GM23338 (cell line): ENCODE results near the gene SEC16B. TPM values are rescaled to one million over a fixed set of nuclear protein-coding genes. Genes with fewer than 3 reads are reported as not detected.

ENCODE experiments used
- ATAC-seq: fragments of 200-7000 bp; cut with Tn5 transposase; 3 replicates; pipeline ENCODE4 v1.9.1; 2020
- DNase-seq: peaks from one replicate; pipeline ENCODE4 v3.0.0-alpha.2; 2015; ENCODE audit warnings: low spot score
- H2AFZ ChIP-seq: fragments of 200-600 bp; sonication (generic); 2 replicates; pipeline ENCODE4 v1.8.0; 2016; ENCODE audit warnings: antibody characterized with exemption, mild to moderate bottlenecking, moderate library complexity
- H3F3A ChIP-seq: fragments of 200-600 bp; sonication (generic); replicated peaks from 2 replicates; pipeline ENCODE4 v1.8.0; 2017; ENCODE audit warnings: antibody characterized with exemption, mixed run types, low read depth
- H3K27ac ChIP-seq: fragments of 200-600 bp; sonication (generic); 2 replicates; pipeline ENCODE4 v1.6.1; 2016; ENCODE audit warnings: low read depth
- H3K27me3 ChIP-seq: fragments of 200-600 bp; sonication (generic); 2 replicates; pipeline ENCODE4 v1.8.0; 2016; ENCODE audit warnings: mild to moderate bottlenecking, mixed run types, moderate library complexity; ENCODE audit not compliant: insufficient read depth
- H3K36me3 ChIP-seq: fragments of 200-600 bp; sonication (generic); 2 replicates; pipeline ENCODE4 v1.8.0; 2016; ENCODE audit warnings: mild to moderate bottlenecking; ENCODE audit not compliant: insufficient read depth
- H3K4me1 ChIP-seq: fragments of 200-600 bp; sonication (generic); 2 replicates; pipeline ENCODE4 v1.8.0; 2016; ENCODE audit warnings: mild to moderate bottlenecking, moderate library complexity; ENCODE audit not compliant: insufficient read depth
- H3K4me2 ChIP-seq: fragments of 200-600 bp; sonication (generic); 2 replicates; pipeline ENCODE4 v1.7.1; 2017; ENCODE audit warnings: mixed run types
- H3K4me3 ChIP-seq: fragments of 200-600 bp; sonication (generic); 2 replicates; pipeline ENCODE4 v1.6.1; 2016; ENCODE audit warnings: mixed run types
- H3K79me2 ChIP-seq: fragments of 200-600 bp; sonication (generic); replicated peaks from 2 replicates; pipeline ENCODE4 v1.8.0; 2017; ENCODE audit warnings: mild to moderate bottlenecking; ENCODE audit not compliant: insufficient read depth
- H3K9me2 ChIP-seq: fragments of 200-600 bp; sonication (generic); 2 replicates; pipeline ENCODE4 v1.8.0; 2017; ENCODE audit not compliant: insufficient read depth
- H4K20me1 ChIP-seq: fragments of 200-600 bp; sonication (generic); replicated peaks from 2 replicates; pipeline ENCODE4 v1.8.0; 2017; ENCODE audit warnings: mild to moderate bottlenecking; ENCODE audit not compliant: insufficient read depth
- H3K27ac Mint-ChIP-seq: 2 replicates; pipeline ENCODE4 v1.8.0; 2020; ENCODE audit warnings: inconsistent platforms, mild to moderate bottlenecking, moderate library complexity, mixed read lengths
- H3K27me3 Mint-ChIP-seq: 3 replicates; pipeline ENCODE4 v1.8.0; 2022; ENCODE audit warnings: low read depth, mild to moderate bottlenecking, moderate library complexity, mixed read lengths, inconsistent platforms; ENCODE audit not compliant: insufficient read depth, poor library complexity
- H3K36me3 Mint-ChIP-seq: 3 replicates; pipeline ENCODE4 v1.8.0; 2021; ENCODE audit warnings: low read depth, mild to moderate bottlenecking, inconsistent platforms, moderate library complexity, mixed read lengths
- H3K4me1 Mint-ChIP-seq: 3 replicates; pipeline ENCODE4 v1.8.0; 2020; ENCODE audit warnings: mild to moderate bottlenecking, inconsistent platforms, mixed read lengths
- H3K4me3 Mint-ChIP-seq: 3 replicates; pipeline ENCODE4 v1.8.0; 2021; ENCODE audit warnings: moderate library complexity, mild to moderate bottlenecking, inconsistent platforms, mixed read lengths
- H3K9me3 Mint-ChIP-seq: 3 replicates; pipeline ENCODE4 v1.8.0; 2020; ENCODE audit warnings: moderate library complexity, mild to moderate bottlenecking, inconsistent platforms, mixed read lengths
- CREB1 ChIP-seq: fragments of 250-450 bp; sonication (Bioruptor Pico); IDR thresholded peaks from 2 replicates; pipeline ENCODE4 v1.5.0; 2020; ENCODE audit warnings: low read depth, mild to moderate bottlenecking, moderate library complexity
- EZH2 ChIP-seq: fragments of 200-600 bp; sonication (generic); IDR thresholded peaks from one replicate; pipeline ENCODE4 v1.8.0; 2017; ENCODE audit warnings: antibody characterized with exemption, mild to moderate bottlenecking, low read depth; ENCODE audit not compliant: unreplicated experiment
- EZH2phosphoT487 ChIP-seq: fragments of 200-600 bp; sonication (generic); IDR thresholded peaks from one replicate; pipeline ENCODE4 v1.8.1; 2018; ENCODE audit warnings: antibody characterized with exemption; ENCODE audit not compliant: unreplicated experiment
- JUNB ChIP-seq: IDR thresholded peaks from one replicate; pipeline ENCODE4 v1.6.1; 2016; ENCODE audit warnings: antibody characterized with exemption; ENCODE audit not compliant: unreplicated experiment
- NANOG ChIP-seq: IDR thresholded peaks from 2 replicates; pipeline ENCODE4 v1.6.1; 2016; ENCODE audit warnings: antibody characterized with exemption, borderline replicate concordance
- POLR2AphosphoS5 ChIP-seq: IDR thresholded peaks from 2 replicates; pipeline ENCODE4 v1.6.1; 2016; ENCODE audit warnings: antibody characterized with exemption, low read depth
- STAT1 ChIP-seq: IDR thresholded peaks from one replicate; pipeline ENCODE4 v1.6.1; 2016; ENCODE audit warnings: antibody characterized with exemption; ENCODE audit not compliant: unreplicated experiment
- ZNF114 ChIP-seq: fragments of 250-450 bp; sonication (Bioruptor Pico); IDR thresholded peaks from 2 replicates; pipeline ENCODE4 v1.5.0; 2020; ENCODE audit warnings: mild to moderate bottlenecking, moderate library complexity
- ZNF331 ChIP-seq: fragments of 250-450 bp; sonication (Bioruptor Pico); IDR thresholded peaks from 2 replicates; pipeline ENCODE4 v1.5.0; 2020; ENCODE audit warnings: low read depth, mild to moderate bottlenecking, moderate library complexity
- polyA plus RNA-seq: library from polyadenylated mRNA; unstranded; fragments of >200 nt; fragmentation: Nextera tagmentation; extraction: Ambion mirVana; gene quantifications from 2 replicates; pipeline ENCODE4 v1.2.1, GENCODE V29; 2016
- total RNA-seq: library from RNA; depleted of rRNA; stranded (reverse); fragments of >200 nt; shearing (Covaris generic); gene quantifications from 2 replicates; pipeline ENCODE4 v1.2.3, GENCODE V29; 2014
- TF ChIP-seq, protein P1 (sequence below): IDR thresholded peaks from 2 replicates; pipeline ENCODE4 v1.6.1; 2016; ENCODE audit warnings: antibody characterized with exemption
- TF ChIP-seq, protein P2 (sequence below): IDR thresholded peaks from one replicate; pipeline ENCODE4 v1.6.1; 2018; ENCODE audit warnings: antibody characterized with exemption; ENCODE audit not compliant: unreplicated experiment
- TF ChIP-seq, protein P3 (sequence below), 2 experiments: fragments of 200-600 bp in 1 of 2; sonication (generic) in 1 of 2; conservative IDR thresholded peaks; 2 replicates each; pipeline versions ENCODE4 v1.5.1 to v1.6.1; 2016 to 2017; ENCODE audit warnings: antibody characterized with exemption in 2 of 2, low read depth in 2 of 2, mild to moderate bottlenecking in 2 of 2, moderate library complexity in 1 of 2

The SEC16B gene
- total and polyA plus RNA-seq, 2 experiments from 2014 or later = 0.29 to 1.2 TPM

DNA sequence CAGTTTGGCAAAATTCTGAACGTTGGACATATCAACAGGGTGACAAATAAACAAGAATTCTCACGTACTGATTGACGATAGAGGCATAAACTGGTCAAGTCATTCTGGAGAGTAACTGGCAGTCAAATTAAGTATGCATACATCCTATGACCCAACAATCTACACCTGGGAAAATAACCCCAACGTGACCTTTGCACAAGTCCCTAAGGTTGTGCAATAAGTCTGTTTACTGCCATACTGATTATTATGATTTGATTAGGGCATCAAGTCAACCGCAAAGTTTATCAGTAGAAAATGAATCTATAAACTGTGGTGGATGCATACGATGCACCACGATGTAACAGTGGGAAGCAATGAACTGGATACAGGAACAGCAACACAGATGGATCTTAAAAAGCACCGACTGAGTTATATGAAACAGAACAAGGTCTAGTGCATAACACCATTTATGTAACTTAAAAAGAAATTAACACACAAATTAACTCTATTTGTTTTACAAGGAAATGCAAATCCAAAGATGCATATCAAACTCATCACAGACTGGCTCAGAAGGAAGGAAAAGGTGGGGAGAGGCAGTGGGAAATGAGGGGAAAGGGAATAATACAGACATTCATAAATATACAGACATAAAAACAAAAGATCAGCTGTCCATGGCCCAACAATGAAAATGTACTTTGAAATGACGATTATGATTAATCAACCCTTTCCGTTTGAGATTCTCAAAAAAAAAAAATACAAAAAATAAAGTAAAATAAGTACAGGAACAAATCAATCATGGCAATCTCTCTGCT, 41.0 kb upstream of the SEC16B start (continued):
- no peak for TF ChIP-seq EZH2
- no peak for TF ChIP-seq POLR2AphosphoS5
- TF ChIP-seq, protein P1, sequence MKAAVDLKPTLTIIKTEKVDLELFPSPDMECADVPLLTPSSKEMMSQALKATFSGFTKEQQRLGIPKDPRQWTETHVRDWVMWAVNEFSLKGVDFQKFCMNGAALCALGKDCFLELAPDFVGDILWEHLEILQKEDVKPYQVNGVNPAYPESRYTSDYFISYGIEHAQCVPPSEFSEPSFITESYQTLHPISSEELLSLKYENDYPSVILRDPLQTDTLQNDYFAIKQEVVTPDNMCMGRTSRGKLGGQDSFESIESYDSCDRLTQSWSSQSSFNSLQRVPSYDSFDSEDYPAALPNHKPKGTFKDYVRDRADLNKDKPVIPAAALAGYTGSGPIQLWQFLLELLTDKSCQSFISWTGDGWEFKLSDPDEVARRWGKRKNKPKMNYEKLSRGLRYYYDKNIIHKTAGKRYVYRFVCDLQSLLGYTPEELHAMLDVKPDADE = no peak
- TF ChIP-seq JUNB = no peak
- no peak for TF ChIP-seq EZH2phosphoT487
- TF ChIP-seq STAT1 = no peak
- TF ChIP-seq ZNF114 (CRISPR knock-in tag) = no peak
- no peak for TF ChIP-seq CREB1

DNA sequence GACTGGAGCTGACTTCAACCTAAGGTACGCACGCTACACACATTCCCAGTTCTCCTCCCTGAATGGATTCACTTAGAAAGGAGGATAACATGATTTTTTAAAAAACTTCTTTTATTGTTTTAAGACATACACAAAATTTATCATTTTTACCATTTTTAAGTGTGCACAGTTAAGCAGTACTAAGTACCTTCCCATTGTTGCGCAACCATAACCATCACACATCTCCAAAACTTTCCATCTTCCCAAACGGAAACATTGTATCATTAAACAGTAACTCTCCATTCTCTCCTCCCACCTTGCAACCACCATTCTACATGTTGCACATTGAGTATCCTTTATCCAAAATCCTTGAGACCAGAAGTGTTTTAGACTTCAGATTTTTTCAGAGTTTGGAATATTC, 36.2 kb upstream of the SEC16B start:
- Mint-ChIP-seq H3K27me3 (no peaks in the 10 kb centered on the region), H3K4me1 (peaks cover 12% of the 10 kb centered on the region), H3K9me3 (no peaks in the 10 kb centered on the region), H3K4me3 (no peak overlapping the region), H3K27ac (no peak overlapping the region), H3K36me3 (no peaks in the 10 kb centered on the region)
- DNase-seq = no peak
- H3K36me3 ChIP-seq = no peaks in the 10 kb centered on the region
- H3F3A ChIP-seq = no peaks in the 10 kb centered on the region
- no peak overlapping the region for H3K27ac ChIP-seq
- H2AFZ ChIP-seq = no peak overlapping the region
- H3K79me2 ChIP-seq = no peaks in the 10 kb centered on the region
- no peaks in the 10 kb centered on the region; the same call in 1 of the 2 replicates for H4K20me1 ChIP-seq
- TF ChIP-seq, protein P2, sequence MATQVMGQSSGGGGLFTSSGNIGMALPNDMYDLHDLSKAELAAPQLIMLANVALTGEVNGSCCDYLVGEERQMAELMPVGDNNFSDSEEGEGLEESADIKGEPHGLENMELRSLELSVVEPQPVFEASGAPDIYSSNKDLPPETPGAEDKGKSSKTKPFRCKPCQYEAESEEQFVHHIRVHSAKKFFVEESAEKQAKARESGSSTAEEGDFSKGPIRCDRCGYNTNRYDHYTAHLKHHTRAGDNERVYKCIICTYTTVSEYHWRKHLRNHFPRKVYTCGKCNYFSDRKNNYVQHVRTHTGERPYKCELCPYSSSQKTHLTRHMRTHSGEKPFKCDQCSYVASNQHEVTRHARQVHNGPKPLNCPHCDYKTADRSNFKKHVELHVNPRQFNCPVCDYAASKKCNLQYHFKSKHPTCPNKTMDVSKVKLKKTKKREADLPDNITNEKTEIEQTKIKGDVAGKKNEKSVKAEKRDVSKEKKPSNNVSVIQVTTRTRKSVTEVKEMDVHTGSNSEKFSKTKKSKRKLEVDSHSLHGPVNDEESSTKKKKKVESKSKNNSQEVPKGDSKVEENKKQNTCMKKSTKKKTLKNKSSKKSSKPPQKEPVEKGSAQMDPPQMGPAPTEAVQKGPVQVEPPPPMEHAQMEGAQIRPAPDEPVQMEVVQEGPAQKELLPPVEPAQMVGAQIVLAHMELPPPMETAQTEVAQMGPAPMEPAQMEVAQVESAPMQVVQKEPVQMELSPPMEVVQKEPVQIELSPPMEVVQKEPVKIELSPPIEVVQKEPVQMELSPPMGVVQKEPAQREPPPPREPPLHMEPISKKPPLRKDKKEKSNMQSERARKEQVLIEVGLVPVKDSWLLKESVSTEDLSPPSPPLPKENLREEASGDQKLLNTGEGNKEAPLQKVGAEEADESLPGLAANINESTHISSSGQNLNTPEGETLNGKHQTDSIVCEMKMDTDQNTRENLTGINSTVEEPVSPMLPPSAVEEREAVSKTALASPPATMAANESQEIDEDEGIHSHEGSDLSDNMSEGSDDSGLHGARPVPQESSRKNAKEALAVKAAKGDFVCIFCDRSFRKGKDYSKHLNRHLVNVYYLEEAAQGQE = no peak
- TF ChIP-seq ZNF331 (CRISPR knock-in tag) = no peak
- no peak for TF ChIP-seq NANOG
- no peak for TF ChIP-seq STAT1
- no peak for TF ChIP-seq CREB1
- TF ChIP-seq, protein P3, sequence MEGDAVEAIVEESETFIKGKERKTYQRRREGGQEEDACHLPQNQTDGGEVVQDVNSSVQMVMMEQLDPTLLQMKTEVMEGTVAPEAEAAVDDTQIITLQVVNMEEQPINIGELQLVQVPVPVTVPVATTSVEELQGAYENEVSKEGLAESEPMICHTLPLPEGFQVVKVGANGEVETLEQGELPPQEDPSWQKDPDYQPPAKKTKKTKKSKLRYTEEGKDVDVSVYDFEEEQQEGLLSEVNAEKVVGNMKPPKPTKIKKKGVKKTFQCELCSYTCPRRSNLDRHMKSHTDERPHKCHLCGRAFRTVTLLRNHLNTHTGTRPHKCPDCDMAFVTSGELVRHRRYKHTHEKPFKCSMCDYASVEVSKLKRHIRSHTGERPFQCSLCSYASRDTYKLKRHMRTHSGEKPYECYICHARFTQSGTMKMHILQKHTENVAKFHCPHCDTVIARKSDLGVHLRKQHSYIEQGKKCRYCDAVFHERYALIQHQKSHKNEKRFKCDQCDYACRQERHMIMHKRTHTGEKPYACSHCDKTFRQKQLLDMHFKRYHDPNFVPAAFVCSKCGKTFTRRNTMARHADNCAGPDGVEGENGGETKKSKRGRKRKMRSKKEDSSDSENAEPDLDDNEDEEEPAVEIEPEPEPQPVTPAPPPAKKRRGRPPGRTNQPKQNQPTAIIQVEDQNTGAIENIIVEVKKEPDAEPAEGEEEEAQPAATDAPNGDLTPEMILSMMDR (conservative IDR thresholded peaks at IDR 0.05; ENCODE audit: low read depth in 2 of 2) = no peak
- H3K9me2 ChIP-seq = peaks cover 10% of the 10 kb centered on the region; the same call in 1 of the 2 replicates
- H3K27me3 ChIP-seq = no peaks in the 10 kb centered on the region
- peaks cover 14% of the 10 kb centered on the region for H3K4me1 ChIP-seq
- no peak for ATAC-seq
- no peak overlapping the region for H3K4me3 ChIP-seq
- H3K4me2 ChIP-seq = no peak overlapping the region
